Right lobe of liver (tissue), 4 donors: ENCODE data around the gene THEMIS.

Source experiments
- CTCF ChIP-seq, 4 donors: fragments of 200-600 bp in 3 of 4; fragments of 450-650 bp in 1 of 4; IDR thresholded peaks; one replicate each; pipeline versions ENCODE4 v1.5.1 to v1.8.0; 2016 to 2022; ENCODE audit warnings: antibody characterized with exemption in 4 of 4, mild to moderate bottlenecking in 2 of 4
- POLR2A ChIP-seq: fragments of 450-650 bp; IDR thresholded peaks from one replicate; pipeline ENCODE4 v1.6.1; 2017; ENCODE audit warnings: antibody characterized with exemption, mild to moderate bottlenecking
- donor health status: DM: no; HTN: no; CAD: no.
- donor health status: DM: no; HTN: no; CAD: no.
- donor health status: DM: no; HTN: yes; CAD: no.

DNA sequence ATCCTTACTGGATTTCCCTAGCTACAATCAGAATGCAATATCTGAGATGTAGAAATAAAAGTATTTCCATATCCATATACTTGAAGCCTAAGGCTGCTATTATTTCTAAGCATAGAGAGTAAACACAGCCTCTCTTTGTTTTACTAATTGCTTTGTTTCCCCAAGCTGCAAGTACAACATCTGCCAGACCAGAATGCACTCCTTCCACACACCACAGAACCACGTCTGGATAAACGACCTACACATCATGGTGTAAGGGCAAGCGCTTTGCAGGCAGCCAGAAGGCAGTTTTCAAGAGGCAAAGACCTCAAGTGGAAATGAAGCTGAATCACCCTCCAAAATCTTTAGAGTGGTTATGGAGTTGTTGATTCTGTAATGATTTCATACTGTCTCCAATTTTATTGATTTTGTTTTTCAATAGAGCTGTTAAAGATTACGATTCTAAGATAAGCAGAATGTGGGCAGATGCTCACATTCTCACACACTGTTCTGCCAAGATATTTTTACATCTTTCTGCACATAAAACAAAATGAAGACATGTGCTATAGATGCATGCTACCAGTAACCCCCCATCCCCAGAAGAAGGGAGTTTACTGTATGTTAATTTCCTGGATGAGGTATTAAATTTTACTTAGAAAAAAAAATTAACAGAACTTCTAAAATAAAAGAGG is 88.8 kb downstream of the THEMIS start:
- TF ChIP-seq CTCF (IDR thresholded peaks at IDR 0.05) (no peak), POLR2A (no peak)
